ENCODE measurements around the gene TNIP1.

Gene TNIP1

GRCh38 chr5:151110992-151111391, 30.2 kb upstream of the TNIP1 start:
- Mint-ChIP-seq H3K36me3 (ENCODE audit: low read depth) (peaks cover 51% of the 10 kb centered on the region), H3K27me3 (ENCODE audit: low read depth) (no peaks in the 10 kb centered on the region), H3K27ac (no peak overlapping the region), H3K4me3 (no peak overlapping the region), H3K9me3 (no peaks in the 10 kb centered on the region), H3K4me1 (ENCODE audit: low read depth) (no peaks in the 10 kb centered on the region)

- H3K9me3 Mint-ChIP-seq: no peaks in the 10 kb centered on the region
- H3K36me3 Mint-ChIP-seq (ENCODE audit: low read depth): peaks cover 55% of the 10 kb centered on the region
- H3K27ac Mint-ChIP-seq: peak overlapping the region; percentile 17
These were observed 29.4 kb upstream of the TNIP1 start for GRCh38 chr5:151110122-151110681.

GRCh38 chr5:151108566-151108965, 27.7 kb upstream of the TNIP1 start:
- Mint-ChIP-seq H3K36me3 (ENCODE audit: low read depth) (peaks cover 60% of the 10 kb centered on the region), H3K27ac (no peak overlapping the region), H3K4me1 (ENCODE audit: low read depth) (no peaks in the 10 kb centered on the region), H3K4me3 (no peak overlapping the region), H3K9me3 (no peaks in the 10 kb centered on the region), H3K27me3 (ENCODE audit: low read depth) (no peaks in the 10 kb centered on the region)

More at GRCh38 chr5:151110122-151110681, 29.4 kb upstream of the TNIP1 start:
- Mint-ChIP-seq H3K4me1 (ENCODE audit: low read depth) (no peaks in the 10 kb centered on the region), H3K4me3 (no peak overlapping the region), H3K27me3 (ENCODE audit: low read depth) (no peaks in the 10 kb centered on the region)

GRCh38 chr5:151107738-151108520, 27.1 kb upstream of the TNIP1 start:
- no peak overlapping the region for H3K27ac Mint-ChIP-seq
- H3K9me3 Mint-ChIP-seq: no peaks in the 10 kb centered on the region
- H3K27me3 Mint-ChIP-seq (ENCODE audit: low read depth): no peaks in the 10 kb centered on the region
- H3K4me3 Mint-ChIP-seq: no peak overlapping the region
- H3K4me1 Mint-ChIP-seq (ENCODE audit: low read depth): no peaks in the 10 kb centered on the region
- H3K36me3 Mint-ChIP-seq (ENCODE audit: low read depth): peaks cover 63% of the 10 kb centered on the region

GRCh38 chr5:151107084-151107483, 26.2 kb upstream of the TNIP1 start:
- peaks cover 63% of the 10 kb centered on the region for H3K36me3 Mint-ChIP-seq (ENCODE audit: low read depth)

GRCh38 chr5:151106509-151106908, 25.7 kb upstream of the TNIP1 start:
- Mint-ChIP-seq H3K4me3 (no peak overlapping the region), H3K9me3 (no peaks in the 10 kb centered on the region), H3K4me1 (ENCODE audit: low read depth) (peaks cover 5% of the 10 kb centered on the region), H3K27me3 (ENCODE audit: low read depth) (no peaks in the 10 kb centered on the region), H3K27ac (peak overlapping the region; percentile 27), H3K36me3 (ENCODE audit: low read depth) (peaks cover 69% of the 10 kb centered on the region)

More at GRCh38 chr5:151107084-151107483, 26.2 kb upstream of the TNIP1 start:
- Mint-ChIP-seq H3K27ac (no peak overlapping the region), H3K9me3 (no peaks in the 10 kb centered on the region), H3K4me1 (ENCODE audit: low read depth) (no peaks in the 10 kb centered on the region), H3K4me3 (no peak overlapping the region), H3K27me3 (ENCODE audit: low read depth) (no peaks in the 10 kb centered on the region)

- H3K36me3 Mint-ChIP-seq (ENCODE audit: low read depth): peaks cover 72% of the 10 kb centered on the region
- peaks cover 6% of the 10 kb centered on the region for H3K4me1 Mint-ChIP-seq (ENCODE audit: low read depth)
- no peaks in the 10 kb centered on the region for H3K9me3 Mint-ChIP-seq
- no peak overlapping the region for H3K4me3 Mint-ChIP-seq
- H3K27ac Mint-ChIP-seq: no peak overlapping the region
- no peaks in the 10 kb centered on the region for H3K27me3 Mint-ChIP-seq (ENCODE audit: low read depth)
These were observed 25.2 kb upstream of the TNIP1 start for GRCh38 chr5:151106043-151106442.

- H3K4me3 Mint-ChIP-seq: no peak overlapping the region
- peaks cover 73% of the 10 kb centered on the region for H3K36me3 Mint-ChIP-seq (ENCODE audit: low read depth)
- H3K9me3 Mint-ChIP-seq: no peaks in the 10 kb centered on the region
- no peak overlapping the region for H3K27ac Mint-ChIP-seq
- peaks cover 6% of the 10 kb centered on the region for H3K4me1 Mint-ChIP-seq (ENCODE audit: low read depth)
- no peaks in the 10 kb centered on the region for H3K27me3 Mint-ChIP-seq (ENCODE audit: low read depth)
These were observed 24.7 kb upstream of the TNIP1 start for GRCh38 chr5:151105561-151105960.

- H3K36me3 Mint-ChIP-seq (ENCODE audit: low read depth): peaks cover 77% of the 10 kb centered on the region
These were observed 24.0 kb upstream of the TNIP1 start for GRCh38 chr5:151104795-151105194.

GRCh38 chr5:151101746-151102145, 20.9 kb upstream of the TNIP1 start:
- Mint-ChIP-seq H3K27ac (no peak overlapping the region), H3K4me1 (ENCODE audit: low read depth) (peaks cover 35% of the 10 kb centered on the region), H3K4me3 (no peak overlapping the region), H3K27me3 (ENCODE audit: low read depth) (no peaks in the 10 kb centered on the region), H3K36me3 (ENCODE audit: low read depth) (peaks cover 57% of the 10 kb centered on the region), H3K9me3 (no peaks in the 10 kb centered on the region)

More at GRCh38 chr5:151104795-151105194, 24.0 kb upstream of the TNIP1 start:
- Mint-ChIP-seq H3K27me3 (ENCODE audit: low read depth) (no peaks in the 10 kb centered on the region), H3K4me3 (no peak overlapping the region), H3K4me1 (ENCODE audit: low read depth) (peaks cover 12% of the 10 kb centered on the region), H3K27ac (no peak overlapping the region), H3K9me3 (no peaks in the 10 kb centered on the region)

- Mint-ChIP-seq H3K4me3 (no peak overlapping the region), H3K9me3 (no peaks in the 10 kb centered on the region), H3K27me3 (ENCODE audit: low read depth) (no peaks in the 10 kb centered on the region), H3K27ac (no peak overlapping the region), H3K4me1 (ENCODE audit: low read depth) (peaks cover 38% of the 10 kb centered on the region), H3K36me3 (ENCODE audit: low read depth) (peaks cover 53% of the 10 kb centered on the region)
These were observed 20.3 kb upstream of the TNIP1 start for GRCh38 chr5:151101151-151101550.

GRCh38 chr5:151100681-151101080, 19.8 kb upstream of the TNIP1 start:
- no peaks in the 10 kb centered on the region for H3K27me3 Mint-ChIP-seq (ENCODE audit: low read depth)
- H3K36me3 Mint-ChIP-seq (ENCODE audit: low read depth): peaks cover 50% of the 10 kb centered on the region
- no peak overlapping the region for H3K4me3 Mint-ChIP-seq
- H3K27ac Mint-ChIP-seq: no peak overlapping the region
- peaks cover 43% of the 10 kb centered on the region for H3K4me1 Mint-ChIP-seq (ENCODE audit: low read depth)
- H3K9me3 Mint-ChIP-seq: no peaks in the 10 kb centered on the region

- Mint-ChIP-seq H3K27me3 (ENCODE audit: low read depth) (no peaks in the 10 kb centered on the region), H3K27ac (peak overlapping the region; percentile 37), H3K4me1 (ENCODE audit: low read depth) (peaks cover 61% of the 10 kb centered on the region), H3K4me3 (peak overlapping the region; percentile 22), H3K36me3 (ENCODE audit: low read depth) (peaks cover 46% of the 10 kb centered on the region), H3K9me3 (no peaks in the 10 kb centered on the region)
These were observed 17.9 kb upstream of the TNIP1 start for GRCh38 chr5:151098768-151099121.

GRCh38 chr5:151097820-151098767, 17.3 kb upstream of the TNIP1 start:
- no peaks in the 10 kb centered on the region for H3K9me3 Mint-ChIP-seq
- peak overlapping the region; percentile 22 for H3K4me3 Mint-ChIP-seq
- no peaks in the 10 kb centered on the region for H3K27me3 Mint-ChIP-seq (ENCODE audit: low read depth)
- H3K4me1 Mint-ChIP-seq (ENCODE audit: low read depth): peaks cover 67% of the 10 kb centered on the region
- peak overlapping the region; percentile 37 for H3K27ac Mint-ChIP-seq
- H3K36me3 Mint-ChIP-seq (ENCODE audit: low read depth): peaks cover 40% of the 10 kb centered on the region

Measured in T-helper 1 cell treated with Interleukin-12 subunit alpha and Interleukin-12 subunit beta and Interleukin-4 antibody, amounts not matched to agents 30 μg/mL and 1 μg/mL, for 36 hours (primary cell).